Embryonic facial prominence (tissue), 1 donor: ENCODE measurements around the gene MYH9.

ENCODE experiments used
- DNase-seq: peaks from one replicate; pipeline ENCODE4 v3.0.0-alpha.2; 2016; ENCODE audit errors: extremely low spot score

Gene MYH9

GRCh38 chr22:36330655-36331305 is 57.0 kb downstream of the MYH9 start:
- DNase-seq, result no peak

- DNase-seq, result no peak
Measured at GRCh38 chr22:36330127-36330526, 57.6 kb downstream of the MYH9 start.

GRCh38 chr22:36329254-36330078 is 58.3 kb downstream of the MYH9 start:
- peak; percentile 72 for DNase-seq

- DNase-seq, result no peak
Measured at GRCh38 chr22:36328635-36329253, 59.0 kb downstream of the MYH9 start.

DNA sequence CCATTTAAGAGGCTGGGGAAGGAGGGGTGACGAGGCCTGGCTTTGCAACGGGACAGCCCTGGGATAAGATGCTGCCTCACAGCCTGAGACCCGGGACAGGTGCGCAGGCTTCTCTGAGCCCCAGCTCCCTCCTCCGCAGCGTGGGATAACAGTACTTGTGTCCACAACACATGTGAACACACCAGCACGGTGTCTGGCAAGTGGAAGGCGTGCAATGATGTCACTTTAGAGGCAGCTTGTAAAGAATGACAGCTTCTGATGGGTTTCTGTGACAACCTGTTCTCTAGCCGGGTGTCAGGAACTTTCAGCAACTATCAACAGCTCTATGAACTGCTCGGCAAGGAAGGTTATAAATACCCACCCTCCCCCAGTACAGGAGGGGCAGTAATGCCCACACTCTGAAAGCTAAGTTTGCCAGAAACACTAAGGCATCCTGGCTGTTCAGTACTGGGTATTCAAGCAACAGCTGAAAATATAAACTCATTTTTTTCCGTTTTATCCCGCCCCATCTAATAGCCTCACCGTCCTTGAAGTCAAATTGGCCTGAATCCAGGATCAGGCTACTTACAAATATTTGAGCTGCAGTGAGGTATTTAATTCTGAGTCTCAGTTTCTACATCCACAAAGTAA is 59.7 kb downstream of the MYH9 start:
- DNase-seq, result no peak

DNA sequence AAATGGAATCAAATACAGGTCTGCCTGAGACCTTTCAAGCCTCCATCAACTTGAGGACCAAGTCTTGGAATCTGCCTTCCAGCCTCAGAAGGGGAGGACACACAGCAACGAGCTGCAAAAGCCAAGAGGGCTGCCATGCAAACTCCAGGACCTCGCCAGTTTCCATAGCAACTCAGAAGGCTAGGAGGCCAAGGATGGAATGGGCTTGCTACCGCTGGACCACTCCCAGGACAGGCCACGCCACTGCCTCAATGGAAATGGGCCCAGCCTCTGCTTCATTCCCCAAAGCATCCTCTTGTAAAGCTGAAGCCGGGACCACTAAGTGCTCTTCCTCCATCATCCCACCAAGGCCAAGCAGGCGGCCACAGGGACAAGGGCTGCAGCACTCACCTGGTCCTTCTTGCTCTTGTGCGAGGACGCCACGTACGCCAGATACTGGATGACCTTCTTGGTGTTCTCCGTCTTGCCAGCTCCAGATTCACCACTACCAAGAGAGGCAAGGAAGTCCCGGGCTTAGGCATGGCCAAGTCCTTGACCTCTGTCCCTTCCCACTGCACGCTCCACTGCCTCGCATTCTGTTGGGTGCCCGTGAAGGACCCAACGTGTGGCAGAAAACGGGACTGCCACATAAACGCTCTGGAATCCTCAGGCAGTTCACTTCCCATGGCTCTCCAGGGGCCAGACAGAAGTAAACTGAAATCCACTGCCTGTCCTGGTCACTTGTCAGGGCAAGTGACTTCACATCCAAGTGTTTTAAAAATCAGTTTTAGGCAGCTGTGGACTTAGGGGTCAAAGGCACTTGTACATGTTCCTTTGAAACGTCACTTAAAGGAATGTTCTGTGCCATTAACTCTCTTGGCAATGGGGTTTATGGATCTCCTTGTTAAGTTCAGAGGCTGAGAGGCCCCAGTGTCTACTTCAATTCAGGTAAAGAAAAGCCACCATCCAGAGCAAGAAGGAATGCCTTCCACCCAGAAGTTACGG is 61.3 kb downstream of the MYH9 start:
- no peak for DNase-seq

- no peak for DNase-seq
Measured at GRCh38 chr22:36325154-36326031, 62.4 kb downstream of the MYH9 start.

- DNase-seq, result no peak
Measured at GRCh38 chr22:36324414-36324813, 63.4 kb downstream of the MYH9 start.

- DNase-seq, result no peak
Measured at GRCh38 chr22:36323855-36324331, 63.9 kb downstream of the MYH9 start.

GRCh38 chr22:36323182-36323854 is 64.4 kb downstream of the MYH9 start:
- DNase-seq, result no peak

DNA sequence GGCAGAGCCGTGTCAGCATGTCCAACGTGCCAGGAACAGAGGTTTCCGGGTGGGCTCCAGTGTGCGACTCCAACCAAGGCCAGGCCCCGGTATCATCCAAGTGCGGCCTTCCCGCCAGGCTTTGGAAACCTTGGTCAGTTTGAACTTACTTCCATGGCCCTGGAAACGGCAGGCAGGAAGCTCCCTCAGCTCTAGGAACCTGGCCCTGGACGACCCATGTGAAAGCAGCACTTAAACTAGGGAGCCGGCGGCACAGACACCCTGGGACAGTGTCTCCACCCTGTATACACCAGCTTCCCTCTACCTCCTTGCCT is 65.2 kb downstream of the MYH9 start:
- no peak for DNase-seq

GRCh38 chr22:36321797-36322601 is 65.8 kb downstream of the MYH9 start:
- no peak for DNase-seq

- no peak for DNase-seq
Measured at GRCh38 chr22:36320553-36320952, 67.2 kb downstream of the MYH9 start.

- no peak for DNase-seq
Measured at GRCh38 chr22:36319595-36320497, 67.9 kb downstream of the MYH9 start.

DNA sequence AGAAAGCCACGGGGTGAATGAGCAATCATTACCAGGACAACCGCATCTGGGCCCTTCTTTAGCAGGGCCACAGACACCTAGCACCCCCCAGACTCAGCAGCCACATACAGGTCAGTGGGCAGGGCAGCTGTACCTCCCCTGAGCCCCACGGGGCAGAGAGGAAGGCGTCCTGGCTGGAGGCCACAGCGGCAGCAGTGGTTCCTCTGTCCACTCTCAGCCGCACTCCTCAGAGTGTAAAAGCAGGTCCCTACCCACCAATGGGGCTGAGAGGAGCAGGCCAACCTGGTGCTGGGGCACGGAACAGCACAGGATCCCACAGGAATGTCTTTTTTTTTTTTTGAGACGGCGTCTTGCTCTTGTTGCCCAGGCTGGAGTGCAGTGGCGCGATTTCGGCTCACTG is 69.3 kb downstream of the MYH9 start:
- DNase-seq, result no peak

- no peak for DNase-seq
Measured at GRCh38 chr22:36317658-36318271, 70.0 kb downstream of the MYH9 start.

DNA sequence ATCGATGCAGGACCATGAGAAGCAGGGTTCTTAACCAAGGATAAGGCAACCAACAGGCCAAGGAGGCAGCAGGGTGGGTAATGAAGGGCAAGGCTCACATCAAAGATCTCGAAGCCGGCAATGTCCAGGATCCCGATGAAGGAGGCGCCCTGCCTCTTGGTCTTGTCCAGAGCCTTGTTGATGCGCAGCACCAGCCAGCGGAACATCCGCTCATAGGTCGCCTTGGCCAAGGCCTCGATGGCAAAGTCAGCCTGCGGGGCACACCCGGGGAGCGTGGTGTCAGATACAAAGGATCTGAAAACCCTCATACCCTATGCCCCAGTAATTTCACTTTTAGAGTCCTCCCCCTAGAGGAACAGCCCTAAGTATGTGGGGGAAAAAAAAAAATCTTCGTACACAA is 71.3 kb downstream of the MYH9 start:
- DNase-seq, result no peak
